Astrocyte (in vitro differentiated cells and primary cell): ENCODE data around the gene WHRN.

ENCODE experiments used
- CTCF ChIP-seq: IDR thresholded peaks from 2 replicates; pipeline ENCODE4 v1.5.1; 2011; ENCODE audit warnings: low read depth, mild to moderate bottlenecking, inconsistent platforms, low read length, moderate library complexity; ENCODE audit not compliant: insufficient read depth
- EZH2 ChIP-seq: IDR thresholded peaks from 2 replicates; pipeline ENCODE4 v1.6.1; 2012; ENCODE audit warnings: mild to moderate bottlenecking, low read length, inconsistent platforms; ENCODE audit not compliant: insufficient read depth

DNA sequence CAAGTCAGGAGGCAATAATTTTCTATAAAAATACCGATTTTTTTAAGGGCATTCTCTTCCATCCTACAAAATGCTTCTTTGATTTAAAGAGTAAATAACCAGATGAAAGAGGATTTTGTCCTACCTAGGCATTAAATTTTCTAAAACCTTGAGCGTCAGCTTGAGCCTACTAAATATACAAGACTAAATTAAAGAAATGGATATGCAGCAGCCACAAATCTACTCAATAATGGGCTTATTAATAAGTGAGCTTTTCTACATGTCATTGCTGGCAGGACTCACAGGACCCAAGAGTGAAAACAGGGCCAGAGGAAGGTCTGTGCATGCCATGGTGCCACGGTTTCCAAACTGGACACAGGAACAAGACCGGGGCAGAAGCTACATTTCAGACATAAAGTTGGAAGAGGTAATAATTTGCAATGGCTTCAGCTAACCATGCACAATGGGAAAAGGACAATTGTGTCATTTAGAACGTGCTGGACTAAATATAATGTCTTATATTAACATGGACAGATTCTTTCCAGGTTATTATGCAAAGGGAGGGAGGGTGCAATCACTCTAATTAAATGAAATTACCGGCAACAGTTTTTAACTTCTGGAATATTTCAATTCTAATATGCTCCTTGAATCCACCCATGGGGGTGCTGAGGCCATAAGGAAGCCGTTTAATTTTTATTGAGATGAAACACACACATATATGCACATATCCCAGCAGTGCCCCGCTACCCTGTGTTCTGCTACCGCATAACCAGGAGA, 5.2 kb downstream of the WHRN start:
- no peak for TF ChIP-seq CTCF
- no peak for TF ChIP-seq EZH2
